HS-27A (cell line): ENCODE measurements around the gene PPFIA2.
"Not testable (repeated sequence)": the region's sequence is repeated elsewhere in the genome, so short reads cannot be mapped to it uniquely, and the experiment has no call there.

Experiments
- DNase-seq: peaks from one replicate; pipeline ENCODE4 v3.0.0-alpha.2; 2012; ENCODE audit warnings: low read depth, missing footprints

Gene PPFIA2

DNA sequence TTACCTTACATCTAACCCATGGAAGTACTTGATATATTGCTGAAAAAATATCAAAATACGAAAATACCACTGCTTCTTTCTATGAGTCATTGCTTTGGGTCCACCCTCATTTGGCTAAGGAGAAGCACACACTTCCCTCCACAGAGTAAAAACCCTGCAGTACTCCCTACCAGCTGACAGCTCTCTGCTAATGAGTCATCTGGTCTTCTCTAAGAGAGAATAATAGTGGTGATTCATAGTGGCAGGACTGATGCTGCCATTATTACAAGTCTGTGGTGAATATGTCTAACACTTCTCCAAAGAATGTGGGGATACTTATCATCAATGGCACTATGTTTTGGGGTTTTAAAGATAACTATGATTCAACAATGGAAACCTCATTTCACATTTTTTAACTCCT, 90.7 kb downstream of the PPFIA2 start:
- DNase-seq, result no peak

DNA sequence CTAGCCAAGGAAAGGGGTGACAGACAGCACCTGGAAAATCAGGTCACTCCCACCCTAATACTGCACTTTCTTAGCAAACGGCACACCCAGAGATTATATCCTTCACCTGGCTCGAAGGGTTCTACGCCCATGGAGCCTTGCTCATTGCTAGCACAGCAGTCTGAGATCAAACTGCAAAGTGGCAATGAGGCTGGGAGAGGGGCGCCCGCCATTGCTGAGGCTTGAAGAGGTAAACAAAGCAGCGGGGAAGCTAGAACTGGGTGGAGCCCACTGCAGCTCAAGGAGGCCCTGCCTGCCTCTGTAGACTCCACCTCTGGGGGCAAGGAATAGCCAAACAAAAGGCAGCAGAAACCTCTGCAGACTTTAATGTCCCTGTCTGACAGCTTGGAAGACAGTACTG, 99.8 kb downstream of the PPFIA2 start:
- not testable (repeated sequence) for DNase-seq

DNA sequence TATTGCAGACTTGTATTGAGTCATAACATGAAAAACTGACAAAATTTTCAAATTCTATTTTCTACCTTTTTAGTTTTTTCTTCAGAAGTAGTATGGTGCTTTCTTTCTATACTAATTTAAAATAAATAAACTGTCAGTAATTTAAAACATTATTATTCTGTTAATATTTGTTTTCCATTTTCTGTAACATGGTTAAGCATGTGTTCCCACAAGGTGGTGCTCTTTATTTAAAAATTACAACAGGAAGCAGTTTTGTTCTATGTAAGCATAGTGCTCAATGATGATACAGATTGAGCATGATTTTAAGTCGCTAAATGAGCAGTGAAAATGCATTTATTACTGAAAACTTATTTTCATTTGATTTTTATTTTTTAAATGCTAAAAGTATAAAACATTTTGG, 114.6 kb downstream of the PPFIA2 start:
- no peak for DNase-seq

DNA sequence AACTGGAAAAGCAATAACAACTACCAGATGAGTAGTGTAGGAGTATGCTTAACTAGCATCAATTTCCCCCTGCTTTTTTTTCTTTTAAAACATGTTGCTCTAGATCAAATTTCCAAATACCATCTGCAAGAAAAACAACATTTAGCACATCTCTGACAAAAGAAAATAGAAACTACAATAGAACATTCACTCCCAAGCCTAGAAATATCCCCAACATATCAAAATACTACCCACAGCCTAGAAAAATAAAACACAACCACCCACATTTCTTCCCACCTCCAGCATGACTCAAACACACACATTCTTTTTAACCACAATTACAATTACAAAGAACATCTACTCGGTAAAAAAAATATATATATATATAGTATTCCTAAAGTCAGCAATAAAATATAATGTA, 120.0 kb downstream of the PPFIA2 start:
- DNase-seq, result no peak

DNA sequence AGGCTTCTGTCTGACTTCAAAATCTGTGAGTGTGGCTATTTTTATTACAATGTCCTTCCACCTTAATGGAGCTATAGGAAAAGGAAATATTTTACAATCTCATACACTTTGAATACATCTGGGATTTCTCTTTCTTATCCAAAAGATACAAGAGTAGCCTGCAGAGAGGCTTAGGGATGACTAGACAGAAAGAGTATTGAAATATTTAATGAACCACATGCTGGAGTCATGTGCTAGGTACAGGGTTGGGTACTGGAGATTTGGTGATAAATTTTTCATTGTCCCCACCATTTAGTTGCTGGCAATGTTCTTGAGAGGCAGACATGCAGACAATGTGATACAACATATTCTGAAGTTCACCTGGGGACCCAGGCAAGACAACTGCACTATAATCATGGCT, 126.0 kb downstream of the PPFIA2 start:
- DNase-seq, result no peak

DNA sequence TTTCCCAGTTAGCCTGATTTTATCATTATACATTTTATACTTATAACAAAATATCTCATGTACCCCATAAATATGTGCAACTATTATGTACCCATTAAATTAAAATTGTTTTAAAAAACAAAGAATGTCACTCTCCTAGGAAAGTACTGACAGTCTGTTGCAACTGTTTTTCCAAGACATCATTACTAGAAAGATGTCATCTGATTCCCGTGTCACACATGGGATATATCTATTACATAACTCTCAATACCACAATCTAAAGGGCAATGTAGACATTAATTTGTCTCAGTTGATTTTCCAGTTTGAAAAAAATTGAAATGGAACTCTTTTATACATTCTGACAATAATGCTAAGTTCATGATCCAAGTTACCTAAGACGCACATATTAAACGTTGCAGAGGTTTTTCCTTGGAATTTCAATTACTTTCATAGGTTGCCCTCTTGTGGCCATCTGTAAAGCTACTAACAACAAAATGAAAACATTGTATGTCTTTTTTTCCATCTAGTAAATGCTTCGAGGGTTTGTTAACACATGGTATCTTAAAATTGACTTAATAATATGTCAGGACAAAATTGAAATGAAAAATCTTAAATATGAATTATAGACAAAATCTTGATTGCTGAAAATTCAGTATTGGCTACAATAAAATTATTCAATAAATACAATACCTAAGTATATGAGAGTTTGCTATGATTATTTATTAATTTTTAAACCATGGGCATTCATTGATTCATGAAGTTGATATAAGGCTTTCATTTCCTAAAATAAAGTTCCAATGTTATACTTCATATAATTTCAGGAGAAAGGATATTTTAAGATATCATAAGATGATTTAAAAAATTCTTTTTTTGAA, 131.6 kb downstream of the PPFIA2 start:
- no peak for DNase-seq

- DNase-seq, result no peak
These were observed 132.7 kb downstream of the PPFIA2 start for GRCh38 chr12:81626406-81626805.

DNA sequence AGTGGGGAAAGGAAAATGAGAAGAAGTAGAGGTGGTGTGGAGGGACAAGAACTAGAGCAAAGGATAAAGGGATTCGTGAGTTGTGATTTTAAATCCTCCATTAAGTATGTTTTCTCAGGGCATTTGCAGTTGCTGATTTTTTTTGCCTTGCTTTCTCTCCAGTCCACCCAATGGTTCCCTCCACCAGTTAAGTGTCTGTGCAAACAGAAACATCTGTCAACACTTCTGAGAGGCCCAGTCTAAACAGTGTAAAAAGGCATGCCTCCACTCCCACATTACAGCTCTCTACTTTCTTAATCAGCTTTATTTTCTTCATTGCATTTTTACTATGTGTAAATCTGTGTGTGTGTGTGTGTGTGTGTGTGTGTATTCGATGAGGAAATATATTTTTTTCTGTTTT, 141.2 kb downstream of the PPFIA2 start:
- DNase-seq, result no peak

- no peak for DNase-seq
These were observed 144.0 kb downstream of the PPFIA2 start for GRCh38 chr12:81615026-81615588.

DNA sequence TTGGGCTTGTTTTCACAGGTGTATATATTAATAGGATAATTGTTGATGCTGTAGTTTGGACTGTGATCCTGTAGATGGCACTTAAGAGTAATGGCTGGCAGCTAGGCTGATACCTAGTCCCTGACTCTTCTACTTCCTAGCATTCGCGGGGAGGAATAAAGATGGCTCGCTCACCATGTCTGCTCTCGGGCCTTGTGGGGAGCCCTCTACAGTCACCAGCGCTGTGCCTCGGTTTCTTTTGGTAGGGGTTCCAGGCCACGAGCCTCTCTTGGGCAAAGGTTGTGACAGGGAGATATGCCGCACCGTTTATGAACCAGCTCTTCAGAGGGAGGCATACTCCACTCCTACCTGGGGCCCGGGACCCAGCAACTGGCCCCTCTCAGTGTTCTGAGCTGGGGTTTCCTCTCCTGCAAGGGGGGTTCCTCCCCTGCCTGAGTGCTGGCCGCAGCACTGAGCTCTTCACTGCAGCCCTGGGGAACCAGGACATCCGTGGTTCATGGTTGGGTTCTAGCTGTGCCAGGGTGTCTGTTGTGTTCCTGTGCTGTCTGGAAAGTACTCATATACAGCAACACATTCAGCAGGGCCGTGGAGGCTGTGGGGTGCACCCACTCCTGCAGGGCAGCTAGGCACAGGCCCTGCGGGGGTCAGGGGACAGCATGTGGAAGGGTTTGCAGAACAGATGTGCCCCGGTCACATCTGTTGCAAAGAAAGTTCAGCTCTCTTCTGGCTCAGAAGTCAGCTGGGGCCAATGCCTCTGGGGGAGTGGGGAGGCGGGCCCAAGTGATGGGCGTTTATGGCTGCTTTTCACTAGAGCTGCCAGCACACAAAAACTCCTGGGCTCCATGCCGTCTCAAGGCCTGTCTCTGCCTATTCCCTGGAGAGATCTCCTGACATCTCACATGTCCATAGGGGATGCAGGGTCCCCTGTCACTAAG, 147.9 kb downstream of the PPFIA2 start:
- no peak for DNase-seq

GRCh38 chr12:81597928-81598604, 161.1 kb downstream of the PPFIA2 start:
- no peak for DNase-seq

DNA sequence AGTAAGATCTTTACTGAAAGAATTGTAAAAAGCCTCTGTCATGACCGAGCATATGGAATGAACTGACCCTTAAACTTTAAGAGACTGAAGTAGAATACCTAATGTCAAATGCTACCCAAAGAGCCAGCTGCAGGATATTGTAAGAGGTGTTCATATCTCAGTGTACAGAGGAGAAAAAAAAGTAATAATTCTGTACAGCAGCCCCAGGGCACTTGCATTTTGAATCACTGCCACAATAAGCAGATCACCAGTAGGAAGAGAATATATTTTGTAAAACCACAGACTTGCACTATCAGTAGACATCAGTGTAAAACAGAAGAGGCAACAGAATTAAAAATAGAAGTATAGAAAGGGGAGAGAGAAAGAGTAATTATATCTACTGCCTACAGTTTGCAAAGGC, 162.6 kb downstream of the PPFIA2 start:
- DNase-seq, result no peak

GRCh38 chr12:81591256-81591655, 167.9 kb downstream of the PPFIA2 start:
- no peak for DNase-seq

DNA sequence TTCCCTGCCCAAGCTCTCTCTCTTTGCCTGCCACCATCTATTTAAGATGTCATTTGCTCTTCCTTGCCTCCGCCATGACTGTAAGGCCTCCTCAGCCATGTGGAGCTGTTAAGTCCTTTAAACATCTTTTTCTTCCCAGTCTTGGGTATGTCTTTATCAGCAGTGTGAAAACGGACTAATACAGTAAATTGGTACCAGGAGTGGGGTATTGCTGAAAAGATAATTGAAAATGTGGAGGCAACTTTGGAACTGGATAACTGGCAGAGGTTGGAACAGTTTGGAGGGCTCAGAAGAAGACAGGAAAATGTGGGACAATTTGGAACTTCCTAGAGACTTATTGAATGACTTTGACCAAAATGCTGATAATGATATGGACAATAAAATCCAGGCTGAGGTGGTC, 168.4 kb downstream of the PPFIA2 start:
- DNase-seq, result not testable (repeated sequence)

DNA sequence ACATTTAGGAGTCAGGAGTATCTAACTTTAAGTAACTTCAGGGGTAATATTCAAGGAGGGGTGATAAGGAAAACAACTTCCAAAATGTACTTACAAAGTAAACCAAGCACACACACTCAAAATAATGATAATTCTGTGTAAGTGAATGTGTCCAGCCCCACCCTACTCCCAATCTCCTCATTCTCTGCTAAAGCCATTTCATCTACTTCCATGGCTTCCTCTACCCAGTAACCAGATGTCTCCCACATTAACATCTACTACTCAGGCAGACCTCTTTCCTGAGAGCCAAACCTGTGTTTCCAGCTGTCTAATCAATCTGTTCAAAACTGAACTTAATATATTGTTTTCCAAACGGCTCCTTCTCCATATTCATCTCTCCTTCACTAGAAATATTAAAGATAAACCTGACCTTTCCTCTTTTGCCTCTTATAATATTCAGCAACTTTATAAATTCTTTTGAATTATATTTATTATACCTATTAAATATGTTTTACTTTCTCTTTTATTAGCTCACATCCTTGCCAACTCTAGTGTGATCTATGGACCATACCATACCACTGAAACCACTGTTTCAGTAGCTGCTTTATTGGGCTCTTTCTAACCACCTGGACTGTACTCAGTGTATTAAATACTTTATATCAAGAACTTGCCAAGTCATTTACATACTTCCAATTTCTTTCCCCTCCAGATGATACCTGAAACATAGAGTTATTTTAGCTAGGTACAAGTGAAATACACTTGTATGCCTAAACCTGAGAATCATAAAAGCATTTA, 170.7 kb downstream of the PPFIA2 start:
- DNase-seq, result no peak

DNA sequence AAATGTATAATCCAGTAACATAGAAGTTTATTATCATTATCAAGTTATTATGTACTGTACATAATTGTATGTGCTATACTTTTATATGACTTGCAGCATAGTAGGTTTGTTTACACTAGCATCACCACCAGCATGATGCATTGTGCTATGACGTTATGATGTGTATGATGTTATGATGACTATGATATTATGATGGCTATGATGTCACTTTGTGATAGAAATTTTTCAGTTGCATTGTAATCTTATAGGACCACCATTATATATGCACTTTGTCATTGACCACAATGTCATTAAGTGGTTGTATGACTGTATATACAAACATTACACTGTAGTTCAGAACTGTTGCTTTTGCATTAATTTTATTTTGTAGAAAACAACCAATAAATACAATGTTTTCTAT, 173.4 kb downstream of the PPFIA2 start:
- no peak for DNase-seq

- no peak for DNase-seq
These were observed 185.9 kb downstream of the PPFIA2 start for GRCh38 chr12:81573228-81573627.

- DNase-seq, result no peak
These were observed 186.7 kb downstream of the PPFIA2 start for GRCh38 chr12:81572411-81572810.

DNA sequence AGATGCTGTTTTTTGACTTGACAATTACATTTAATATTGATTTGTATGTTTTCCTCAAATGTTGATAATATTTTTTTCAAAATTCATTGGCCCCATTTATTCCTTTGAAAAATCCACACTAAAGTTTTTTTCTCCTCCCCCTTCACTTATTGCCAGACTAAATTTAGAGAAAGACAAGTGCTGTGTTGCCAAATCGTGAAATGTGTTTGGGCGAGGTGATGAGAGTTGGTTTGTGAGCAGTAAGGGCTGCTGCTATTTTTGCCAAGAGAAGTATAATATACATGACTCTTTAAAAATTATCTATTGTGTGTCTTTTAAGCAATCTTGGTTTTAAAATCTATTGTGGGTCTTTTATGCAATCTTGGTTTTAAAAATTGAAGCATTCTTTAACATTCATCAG, 188.9 kb downstream of the PPFIA2 start:
- DNase-seq, result no peak

DNA sequence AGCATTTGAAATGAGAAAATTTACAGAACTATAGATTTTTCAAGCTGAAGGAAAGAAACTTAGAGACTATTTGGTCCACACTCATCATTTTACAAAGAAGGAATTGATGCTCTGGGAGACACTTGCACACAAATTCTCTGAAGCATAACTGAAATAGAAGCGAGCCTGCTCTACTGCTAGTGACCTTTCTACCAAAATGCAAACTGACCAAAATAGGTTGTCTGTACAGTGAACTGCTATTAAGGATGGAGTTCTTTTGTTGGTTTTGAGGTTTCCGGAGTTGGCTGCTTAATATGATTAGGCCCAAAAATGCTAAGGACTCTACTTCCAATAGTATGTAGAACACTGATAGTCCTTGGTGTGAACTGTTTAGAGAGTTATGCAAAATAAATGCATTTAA, 194.9 kb downstream of the PPFIA2 start:
- DNase-seq, result no peak

GRCh38 chr12:81558031-81558430, 201.1 kb downstream of the PPFIA2 start:
- DNase-seq, result no peak
